ENCODE data around the gene CDON. TPM values are rescaled to one million over a fixed set of nuclear protein-coding genes. Genes with fewer than 3 reads are reported as not detected.
"Not testable (repeated sequence)": the region's sequence is repeated elsewhere in the genome, so short reads cannot be mapped to it uniquely, and the experiment has no call there.

CDON gene
- total RNA-seq, 2 donors from 2014 or later, result 11.2 to 31.3 TPM

- no peak for DNase-seq (ENCODE audit: low spot score)
- intact Hi-C loops (cut with DNase I), result no loop called here
Observed at GRCh38 chr11:125916683-125917347, 145.9 kb downstream of the CDON start.

- intact Hi-C loops (cut with DNase I); DNase-seq (ENCODE audit: low spot score): not testable (repeated sequence)
Observed at GRCh38 chr11:125914601-125915000, 148.1 kb downstream of the CDON start.

GRCh38 chr11:125910226-125910849 is 152.3 kb downstream of the CDON start:
- intact Hi-C loops (cut with DNase I), result no loop called here
- no peak for DNase-seq (ENCODE audit: low spot score)

Other genes starting within 250 kb of the CDON start
- not detected for gene PATE4, start 229.6 kb downstream of the CDON start, total RNA-seq
- 1 to 10 TPM; 3.7 to 5.0 TPM for gene HYLS1, start 175.2 kb downstream of the CDON start, total RNA-seq
- gene PUS3, start 159.7 kb downstream of the CDON start, total RNA-seq, result 1 to 10 TPM; 7.1 to 9.1 TPM
- not detected for gene DDX25, start 158.4 kb downstream of the CDON start, total RNA-seq
- gene VSIG10L2, start 116.8 kb downstream of the CDON start, total RNA-seq, result under 1 TPM in 1 of 2 donors, not detected in 1; 0.14 TPM
- 10 to 100 TPM; 11.8 to 17.0 TPM for gene RPUSD4, start 148.8 kb upstream of the CDON start, total RNA-seq
- gene FAM118B, start 148.9 kb upstream of the CDON start, total RNA-seq, result 10 to 100 TPM; 11.6 to 14.4 TPM
- 10 to 100 TPM; 79.7 to 82.0 TPM for gene SRPRA, start 206.0 kb upstream of the CDON start, total RNA-seq
- 10 to 100 TPM; 10.3 to 16.1 TPM for gene FOXRED1, start 206.3 kb upstream of the CDON start, total RNA-seq
- 10 to 100 TPM in 1 of 2 donors, 1 to 10 TPM in 1; 7.7 to 12.5 TPM for gene TIRAP, start 220.2 kb upstream of the CDON start, total RNA-seq
- gene DCPS, start 241.2 kb upstream of the CDON start, total RNA-seq, result 10 to 100 TPM; 11.3 to 14.3 TPM